Activated CD4-positive, alpha-beta memory T cell treated with anti-CD3 and anti-CD28 coated beads for 36 hours (primary cell): ENCODE results near the gene DBNL. TPM values are rescaled to one million over a fixed set of nuclear protein-coding genes. Genes with fewer than 3 reads are reported as not detected.
A peak's percentile ranks its signal among the peaks of the same experiment; 100 is the strongest.
"Not testable (repeated sequence)": the region's sequence is repeated elsewhere in the genome, so short reads cannot be mapped to it uniquely, and the experiment has no call there.

Source experiments
- CTCF ChIA-PET: fragments of 350-600 bp; sonication (Branson Sonifier 250); formaldehyde crosslinking; loops from one replicate; lab custom pipeline; 2021; ENCODE audit warnings: antibody characterized with exemption, inconsistent platforms; lab: Charles Lee
- POLR2A ChIA-PET: fragments of 350-600 bp; sonication (Branson Sonifier 250); formaldehyde crosslinking; loops from one replicate; lab custom pipeline; 2021; ENCODE audit warnings: antibody characterized with exemption; lab: Charles Lee
- DNase-seq: peaks from one replicate; pipeline ENCODE4 v3.0.0-alpha.2; 2020
- H3K27ac Mint-ChIP-seq: one replicate; pipeline ENCODE4 v1.8.0; 2021; ENCODE audit warnings: mixed read lengths
- H3K27me3 Mint-ChIP-seq: one replicate; pipeline ENCODE4 v1.8.0; 2021; ENCODE audit warnings: mixed read lengths
- H3K36me3 Mint-ChIP-seq: one replicate; pipeline ENCODE4 v1.8.0; 2021; ENCODE audit warnings: mixed read lengths
- H3K4me1 Mint-ChIP-seq: one replicate; pipeline ENCODE4 v1.8.0; 2021; ENCODE audit warnings: low read depth, mixed read lengths
- H3K4me3 Mint-ChIP-seq: one replicate; pipeline ENCODE4 v1.8.0; 2021; ENCODE audit warnings: mild to moderate bottlenecking, mixed read lengths
- H3K9me3 Mint-ChIP-seq: one replicate; pipeline ENCODE4 v1.8.0; 2021; ENCODE audit warnings: mixed read lengths
- intact Hi-C: fragments of 100-400 bp; cut with micrococcal nuclease; formaldehyde crosslinking; loops from one replicate; pipeline ENCODE4 v1.15.1; 2023
- total RNA-seq, 2 experiments: library from RNA; stranded (reverse); gene quantifications; one replicate each; pipeline ENCODE4 v1.2.3, GENCODE V29; 2021

Gene DBNL
- 100 to 1,000 TPM; 128 to 129 TPM for total RNA-seq

DNA sequence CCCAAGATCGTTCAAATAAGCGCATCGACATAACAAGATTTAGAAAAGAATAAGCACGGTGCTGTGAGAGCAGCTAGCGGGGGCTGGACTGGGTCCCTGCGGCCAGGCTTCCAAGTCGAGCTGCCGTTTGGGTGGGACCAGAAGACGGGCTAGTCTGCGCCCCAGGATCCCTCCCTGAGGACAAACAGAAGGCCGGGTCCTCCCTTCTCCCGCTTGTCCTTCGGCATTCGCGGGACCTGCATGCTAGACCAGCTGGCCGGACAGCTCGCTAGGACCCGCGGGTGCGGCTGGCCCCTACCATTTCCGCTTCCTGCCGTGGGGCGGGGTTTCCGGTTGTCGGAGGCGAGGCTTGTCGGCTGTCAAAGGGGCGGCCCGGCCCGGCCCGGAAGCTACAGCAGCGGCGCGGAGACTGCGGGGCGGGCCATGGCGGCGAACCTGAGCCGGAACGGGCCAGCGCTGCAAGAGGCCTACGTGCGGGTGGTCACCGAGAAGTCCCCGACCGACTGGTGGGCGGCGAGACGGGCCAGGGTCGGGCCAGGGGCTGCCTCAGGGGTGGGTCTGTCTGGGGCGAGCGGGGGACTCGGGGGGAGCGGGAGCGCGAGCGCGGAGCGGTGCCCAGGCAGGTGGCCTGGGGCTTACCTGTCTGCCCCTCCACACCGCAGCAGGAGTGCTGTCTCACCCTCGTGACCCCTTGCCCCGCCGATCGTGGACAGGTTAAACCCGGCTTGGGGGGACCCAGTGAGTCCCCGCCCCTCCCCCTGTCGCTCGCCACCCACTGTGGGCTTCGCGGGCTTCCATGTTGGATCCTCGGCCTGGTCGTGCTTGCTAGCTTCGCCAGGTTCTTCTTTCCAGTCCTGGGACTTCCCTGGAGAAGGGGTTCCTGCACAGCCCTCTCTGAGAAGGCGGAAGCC lies at the start of gene DBNL:
DBNL (plus strand) TSS at position 388 of the 911 bp plus-strand sequence; CDS start at position 424, 36 bp downstream.
- ChIA-PET CTCF (interaction anchor here (0.6 to 2.1 kb wide), 5 partner anchors 8 to 40 kb away, joined by 3 to 15 read pairs (median 4); no protein-coding TSS in a partner anchor), POLR2A (interaction anchor here (0.6 to 3.3 kb wide), 9 partner anchors 9 to 755 kb away, joined by 3 to 16 read pairs (median 4); no protein-coding TSS in a partner anchor)
- DNase-seq: peak; percentile 95
- peak within 1 kb of the TSS; percentile 90 for H3K4me3 Mint-ChIP-seq
- peaks cover 30% of the 10 kb centered on the region for H3K36me3 Mint-ChIP-seq
- peaks cover 45% of the 10 kb centered on the region for H3K4me1 Mint-ChIP-seq
- H3K27ac Mint-ChIP-seq: peak within 1 kb of the TSS; percentile 88
- H3K27me3 Mint-ChIP-seq: no peaks in the 10 kb centered on the region
- no peaks in the 10 kb centered on the region for H3K9me3 Mint-ChIP-seq
- intact Hi-C loops: loop anchor here (1.0 to 10.0 kb wide), 3 partner anchors 38 to 390 kb away; partner anchors contain the start of genes POLM and UBE2D4

DNA sequence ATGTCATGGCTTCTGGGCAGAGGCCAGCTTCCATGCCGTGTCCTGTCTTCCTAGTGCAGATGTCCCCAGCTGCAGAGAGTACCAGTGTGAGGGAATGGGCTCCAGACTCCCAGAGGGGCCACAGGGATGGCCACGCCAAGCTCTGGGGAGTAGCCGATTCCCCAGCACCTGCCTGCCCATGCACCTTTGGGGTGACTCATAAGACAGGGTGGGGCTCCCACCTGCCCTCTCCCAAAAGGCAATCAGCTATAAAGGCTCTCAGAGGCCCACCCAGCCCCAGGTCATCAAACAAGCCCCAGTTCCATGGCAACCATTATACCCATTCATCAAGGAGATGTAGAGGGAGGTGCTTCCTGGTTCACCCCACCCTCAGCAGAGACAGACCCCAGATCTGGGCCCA lies 47.0 kb upstream of the DBNL start, which contains the start of gene SPDYE1:
SPDYE1 (plus strand) TSS at position 366 of the 400 bp plus-strand sequence. CDS start 2,053 bp downstream, outside the sequence.
- H3K4me3 Mint-ChIP-seq, H3K9me3 Mint-ChIP-seq, CTCF ChIA-PET, POLR2A ChIA-PET, DNase-seq, H3K4me1 Mint-ChIP-seq, intact Hi-C loops, H3K27me3 Mint-ChIP-seq, H3K27ac Mint-ChIP-seq, H3K36me3 Mint-ChIP-seq: not testable (repeated sequence)

DNA sequence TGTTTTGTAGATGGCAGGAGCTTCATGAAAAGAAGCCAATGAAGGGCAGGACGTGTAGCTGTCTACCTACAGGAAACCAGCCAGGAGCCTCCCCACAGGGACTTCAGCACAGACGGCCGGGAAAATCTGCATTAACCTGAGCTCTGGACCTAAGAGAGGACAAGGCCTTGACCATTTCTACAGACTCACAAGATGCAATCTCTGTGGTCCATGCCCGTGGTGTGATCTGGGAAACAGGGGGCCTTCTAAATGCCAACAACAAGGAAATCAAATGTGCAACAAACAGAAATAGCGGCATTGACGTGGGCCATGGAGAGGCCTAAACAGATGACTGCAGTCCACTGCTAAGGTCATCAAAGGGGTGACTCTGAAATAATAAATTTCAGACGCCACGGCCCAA lies 32.4 kb upstream of the DBNL start:
- CTCF ChIA-PET, H3K4me3 Mint-ChIP-seq, H3K27me3 Mint-ChIP-seq, DNase-seq, H3K36me3 Mint-ChIP-seq, H3K9me3 Mint-ChIP-seq, H3K27ac Mint-ChIP-seq, H3K4me1 Mint-ChIP-seq, intact Hi-C loops, POLR2A ChIA-PET: not testable (repeated sequence)

DNA sequence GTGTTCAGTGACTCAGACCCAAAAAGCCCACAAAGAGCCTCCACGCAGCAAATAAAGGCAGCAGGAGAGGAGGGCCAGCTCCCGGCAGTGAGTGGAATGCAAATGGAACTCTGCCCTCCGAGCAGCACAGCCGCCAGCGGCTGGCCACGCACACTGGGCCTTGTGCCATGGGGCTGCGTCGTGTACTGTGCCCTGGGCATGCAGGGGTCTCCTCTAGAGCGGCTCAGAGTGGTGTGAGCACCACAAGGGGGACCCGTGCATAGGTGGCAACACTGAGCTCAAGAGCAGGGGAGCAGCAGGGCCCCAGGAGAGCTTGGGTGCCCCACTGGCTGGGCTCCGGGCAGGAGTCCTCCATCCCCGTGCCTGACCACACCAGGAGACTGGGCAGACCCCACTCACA lies 29.4 kb upstream of the DBNL start:
- intact Hi-C loops, CTCF ChIA-PET, H3K27me3 Mint-ChIP-seq, H3K4me3 Mint-ChIP-seq, H3K9me3 Mint-ChIP-seq, H3K4me1 Mint-ChIP-seq, POLR2A ChIA-PET, DNase-seq, H3K36me3 Mint-ChIP-seq, H3K27ac Mint-ChIP-seq: not testable (repeated sequence)

DNA sequence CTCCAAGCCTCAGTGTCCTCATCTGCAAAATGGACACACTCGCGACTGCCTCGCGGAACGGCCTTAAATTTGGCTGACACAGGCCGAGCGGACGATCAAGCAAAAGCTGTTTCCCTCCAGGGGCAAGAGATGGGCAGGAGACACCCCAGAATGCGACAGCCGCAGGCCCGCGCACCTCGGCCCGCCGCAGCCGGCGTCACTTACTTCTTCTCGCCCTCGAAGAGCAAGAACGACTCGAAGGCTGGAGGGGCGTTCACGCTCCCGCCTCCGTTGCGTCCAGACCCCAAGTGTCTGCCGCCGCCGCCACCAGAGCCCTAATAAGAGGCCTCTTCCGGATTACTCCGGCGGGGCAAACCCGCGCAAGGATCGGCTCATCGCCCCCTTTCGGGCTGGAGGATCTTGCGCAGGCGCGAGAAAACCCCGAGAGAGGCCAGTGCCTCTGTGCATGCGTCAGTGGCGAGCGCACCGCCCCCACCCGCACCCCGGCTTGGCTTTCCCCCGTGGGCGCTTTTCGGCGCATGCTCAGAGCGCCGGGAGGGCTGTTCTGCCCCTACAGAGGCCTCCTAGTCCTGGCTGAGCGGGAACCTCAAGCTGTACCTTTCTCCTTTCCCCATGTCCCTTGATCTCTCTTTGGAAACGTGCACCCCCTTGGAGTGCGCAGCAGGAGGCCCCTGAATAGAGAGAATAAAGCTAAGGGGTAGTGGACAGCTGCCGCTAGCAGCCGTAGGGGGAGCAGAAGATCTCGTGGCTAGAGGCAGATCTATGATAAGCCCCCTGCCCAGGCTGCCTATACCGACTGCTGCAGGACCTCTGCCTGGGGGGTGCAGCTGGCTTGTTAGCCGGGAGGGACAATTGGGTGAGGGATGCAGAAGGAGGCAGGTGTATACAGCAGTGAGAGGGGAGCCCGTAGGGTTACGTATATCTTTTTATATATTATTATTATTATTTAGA lies 25.4 kb upstream of the DBNL start:
- POLR2A ChIA-PET: interaction anchor here (0.7 kb wide), 1 partner anchor 114 kb away, joined by 3 read pairs; no protein-coding TSS in a partner anchor
- not testable (repeated sequence) for H3K9me3 Mint-ChIP-seq
- CTCF ChIA-PET: interaction anchor here (0.7 to 2.4 kb wide), 7 partner anchors 26 to 546 kb away, joined by 3 to 15 read pairs (median 3); partner anchors contain the start of gene DBNL

DNA sequence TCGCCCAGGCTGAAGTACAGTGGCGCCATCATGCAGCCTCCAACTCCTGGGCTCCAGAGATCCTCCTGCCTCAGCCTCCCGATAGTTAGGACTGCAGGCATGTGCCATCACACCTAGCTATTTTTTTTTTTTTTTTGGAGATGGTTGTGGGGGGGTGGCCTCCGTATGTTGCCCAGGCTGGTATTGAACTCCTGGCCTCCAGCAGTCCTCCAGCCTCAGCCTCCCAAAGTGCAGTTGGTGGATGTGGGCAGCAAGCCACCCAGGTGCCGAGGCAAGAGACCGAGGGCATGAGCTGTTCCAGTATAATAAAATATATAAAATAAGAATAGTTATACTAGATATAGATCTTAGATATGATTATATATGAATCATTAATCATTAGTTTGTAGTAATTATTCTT lies 24.7 kb upstream of the DBNL start:
- not testable (repeated sequence) for H3K9me3 Mint-ChIP-seq, H3K4me3 Mint-ChIP-seq, DNase-seq, H3K36me3 Mint-ChIP-seq, H3K27me3 Mint-ChIP-seq
- Mint-ChIP-seq H3K27ac (peak overlapping the region; percentile 76), H3K4me1 (peaks cover 38% of the 10 kb centered on the region)
- POLR2A ChIA-PET: interaction anchor here (0.7 to 1.0 kb wide), 2 partner anchors 115 to 181 kb away, joined by 3 read pairs; partner anchors contain the start of gene YKT6
- CTCF ChIA-PET: interaction anchor here (0.7 to 2.4 kb wide), 8 partner anchors 20 to 546 kb away, joined by 3 to 15 read pairs (median 3); partner anchors contain the start of gene DBNL
- intact Hi-C loops: loop anchor here (1.0 kb wide), 3 partner anchors 26 to 176 kb away; partner anchors contain the start of gene POLM

More for the DNA sequence above, 25.4 kb upstream of the DBNL start:
- peaks cover 38% of the 10 kb centered on the region for H3K4me1 Mint-ChIP-seq
- H3K36me3 Mint-ChIP-seq, H3K27me3 Mint-ChIP-seq: not testable (repeated sequence)
- H3K27ac Mint-ChIP-seq: peak overlapping the region; percentile 83
- intact Hi-C loops: loop anchor here (1.0 kb wide), 1 partner anchor 63 kb away; the partner anchor contains the start of gene POLM
- peak overlapping the region; percentile 91 for H3K4me3 Mint-ChIP-seq
- peak; percentile 99 for DNase-seq

DNA sequence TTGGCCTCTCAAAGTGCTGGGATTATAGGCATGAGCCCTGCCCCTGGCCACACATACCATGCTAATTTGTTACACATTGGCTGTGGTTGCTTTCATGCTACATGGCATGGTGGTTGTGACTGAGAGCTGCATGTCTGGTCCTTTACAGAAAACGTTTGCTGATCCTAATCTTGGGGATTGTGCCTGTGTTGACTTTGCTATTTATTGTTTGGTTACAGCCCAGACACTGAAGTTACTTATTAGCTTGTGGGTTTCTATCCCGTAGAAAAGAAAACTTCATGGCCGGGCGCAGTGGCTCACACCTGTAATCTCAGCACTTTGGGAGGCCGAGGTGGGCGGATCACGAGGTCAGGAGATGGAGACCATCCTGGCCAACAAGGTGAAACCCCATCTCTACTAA lies 22.4 kb upstream of the DBNL start:
- POLR2A ChIA-PET, H3K4me3 Mint-ChIP-seq, H3K36me3 Mint-ChIP-seq, H3K27me3 Mint-ChIP-seq, H3K9me3 Mint-ChIP-seq, DNase-seq, intact Hi-C loops, CTCF ChIA-PET: not testable (repeated sequence)
- peak overlapping the region; percentile 33 for H3K27ac Mint-ChIP-seq
- H3K4me1 Mint-ChIP-seq: peaks cover 36% of the 10 kb centered on the region

DNA sequence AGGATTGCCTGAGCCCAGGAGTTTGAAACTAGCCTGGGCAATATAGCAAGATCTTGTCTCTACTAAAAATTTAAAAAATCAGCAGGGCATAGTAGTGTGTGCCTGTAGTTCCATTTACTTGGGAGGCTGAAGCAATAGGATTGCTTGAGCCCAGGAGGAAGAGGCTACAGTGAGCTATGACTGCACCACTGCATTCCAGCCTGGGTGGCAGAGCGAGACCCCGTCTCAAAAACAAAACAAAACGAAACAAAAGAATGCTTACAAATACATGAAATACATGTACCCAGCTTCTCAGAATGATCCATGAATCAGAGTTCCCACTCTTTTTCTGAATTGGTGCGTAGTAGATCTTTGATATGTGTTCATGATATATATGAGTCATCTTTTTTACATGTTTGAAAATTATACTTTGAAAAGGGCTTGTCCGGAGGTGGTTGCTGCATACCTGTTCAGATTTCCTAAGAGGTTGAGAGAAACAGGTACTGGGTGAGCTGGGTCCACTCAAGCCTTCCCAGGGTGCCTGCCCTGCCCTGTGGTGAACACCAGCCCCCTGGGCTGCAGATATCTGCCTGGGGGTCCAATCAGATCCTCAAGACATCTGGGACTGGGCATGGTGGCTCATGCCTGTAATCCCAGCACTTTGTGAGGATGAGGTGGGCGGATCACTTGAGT lies 21.6 kb upstream of the DBNL start:
- H3K27me3 Mint-ChIP-seq, H3K36me3 Mint-ChIP-seq, CTCF ChIA-PET, intact Hi-C loops, H3K9me3 Mint-ChIP-seq, POLR2A ChIA-PET: not testable (repeated sequence)
- peaks cover 32% of the 10 kb centered on the region for H3K4me1 Mint-ChIP-seq
- peak overlapping the region; percentile 95 for H3K27ac Mint-ChIP-seq
- DNase-seq: peak; percentile 59
- peak overlapping the region; percentile 61 for H3K4me3 Mint-ChIP-seq

DNA sequence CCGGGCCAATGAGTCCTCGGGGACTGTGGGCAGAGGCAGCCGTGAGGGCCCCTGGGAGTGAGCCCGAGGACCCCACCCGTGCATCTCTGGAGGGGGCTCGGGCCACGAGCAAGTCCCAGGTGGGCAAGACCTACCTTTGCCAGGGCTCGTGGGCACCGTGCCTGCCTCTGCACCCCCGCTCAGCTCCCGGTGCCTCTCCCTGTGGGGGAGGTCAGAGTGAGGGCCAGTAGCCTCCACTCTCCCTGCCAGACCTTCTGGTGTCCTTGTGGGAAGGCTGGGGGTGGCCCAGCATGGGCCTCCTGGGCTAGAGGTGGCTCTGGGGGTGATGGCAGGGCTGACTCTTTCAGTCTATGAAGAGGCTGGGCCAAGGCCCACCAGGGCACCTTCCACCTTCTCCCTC lies 15.1 kb upstream of the DBNL start:
- intact Hi-C loops, DNase-seq, H3K27ac Mint-ChIP-seq, H3K36me3 Mint-ChIP-seq, H3K27me3 Mint-ChIP-seq, CTCF ChIA-PET, H3K4me3 Mint-ChIP-seq, POLR2A ChIA-PET, H3K9me3 Mint-ChIP-seq, H3K4me1 Mint-ChIP-seq: not testable (repeated sequence)

DNA sequence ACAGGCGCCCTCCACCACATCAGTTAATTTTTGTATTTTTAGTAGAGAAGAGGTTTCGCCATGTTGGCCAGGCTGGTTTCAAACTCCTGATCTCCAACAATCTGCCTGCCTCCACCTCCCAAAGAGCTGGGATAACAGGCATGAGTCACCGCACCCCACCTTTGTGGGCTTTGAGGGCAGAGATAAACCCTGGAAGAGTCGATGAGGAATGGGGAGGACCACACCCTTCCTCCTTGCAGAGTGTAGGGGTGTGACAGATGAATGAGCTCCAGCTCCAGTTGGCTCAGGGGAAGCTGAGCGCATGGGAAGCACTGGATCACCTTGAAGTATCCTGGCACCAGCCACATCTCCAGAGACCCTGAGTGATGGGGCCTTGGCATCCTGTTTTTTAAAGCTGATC lies 14.5 kb upstream of the DBNL start:
- H3K27me3 Mint-ChIP-seq, POLR2A ChIA-PET, DNase-seq, H3K36me3 Mint-ChIP-seq, H3K9me3 Mint-ChIP-seq, CTCF ChIA-PET, intact Hi-C loops, H3K4me3 Mint-ChIP-seq, H3K27ac Mint-ChIP-seq, H3K4me1 Mint-ChIP-seq: not testable (repeated sequence)

DNA sequence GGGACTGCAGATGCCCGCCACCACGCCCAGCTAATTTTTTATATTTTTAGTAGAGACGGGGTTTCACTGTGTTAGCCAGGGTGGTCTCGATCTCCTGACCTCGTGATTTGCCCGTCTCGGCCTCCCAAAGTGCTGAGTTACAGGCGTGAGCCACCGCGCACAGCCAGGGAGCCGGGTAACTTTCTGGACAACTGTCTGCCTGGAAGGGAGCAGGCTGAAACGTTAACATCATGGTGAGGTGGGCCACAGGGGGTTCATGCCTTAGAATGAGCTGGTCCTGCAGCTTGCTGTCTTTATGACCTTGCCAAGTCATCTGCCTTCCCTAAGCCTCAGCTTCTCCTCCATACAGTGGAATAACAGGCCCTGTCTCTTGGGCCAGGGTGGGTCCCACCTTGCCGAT lies 13.2 kb upstream of the DBNL start:
- H3K27ac Mint-ChIP-seq, H3K4me1 Mint-ChIP-seq, H3K27me3 Mint-ChIP-seq, DNase-seq, POLR2A ChIA-PET, CTCF ChIA-PET, H3K9me3 Mint-ChIP-seq, H3K4me3 Mint-ChIP-seq, intact Hi-C loops, H3K36me3 Mint-ChIP-seq: not testable (repeated sequence)
